ENCODE data around the gene TRPV2. TPM values are rescaled to one million over a fixed set of nuclear protein-coding genes. Genes with fewer than 3 reads are reported as not detected.

TRPV2 gene
- total RNA-seq, 1 donor from 2014 or later = 6.7 TPM

DNA sequence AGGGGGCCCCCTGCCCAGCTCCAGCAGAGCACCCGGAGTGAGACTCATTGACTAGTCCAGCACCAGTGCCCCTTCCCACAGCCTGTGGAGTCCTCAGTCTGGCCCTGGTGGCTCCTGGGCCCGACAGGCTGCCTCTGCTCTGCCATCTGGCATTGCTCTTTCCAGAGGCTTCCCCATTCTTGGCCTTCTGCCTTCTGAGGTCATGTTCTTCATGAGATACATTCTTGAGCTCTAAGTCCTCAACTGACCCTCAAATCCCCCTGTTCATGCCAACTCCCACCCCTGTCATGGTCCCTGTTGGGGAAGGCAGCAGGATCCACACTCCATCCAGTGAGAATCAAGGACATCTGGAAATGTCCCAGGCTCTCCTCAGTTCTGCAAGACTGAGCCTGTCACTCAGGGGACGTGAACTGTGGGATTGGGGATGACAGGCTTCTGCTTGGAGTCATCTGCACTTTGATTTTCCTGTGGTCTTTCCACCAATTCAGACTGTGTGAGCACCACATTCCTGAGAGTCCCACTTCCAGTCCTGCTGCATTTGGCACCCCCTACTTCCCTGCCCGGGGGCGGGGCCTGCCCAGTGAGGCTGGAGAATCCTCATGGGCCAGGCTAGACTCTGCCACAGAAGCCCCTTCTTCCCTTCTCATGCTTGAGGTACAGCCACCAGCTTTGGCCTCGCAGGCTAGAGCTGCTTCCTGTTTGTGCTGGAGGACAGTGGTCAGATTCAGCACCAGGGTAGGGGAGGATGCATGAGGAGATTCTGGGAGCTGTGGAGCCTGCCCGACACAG lies 2.7 kb downstream of the TRPV2 start:
- Histone ChIP-seq H3K4me1 (peaks cover 44% of the 10 kb centered on the region), H3K27ac (replicated peaks) (peak overlapping the region; percentile 18), H3K9me3 (replicated peaks) (no peaks in the 10 kb centered on the region), H3K27me3 (ENCODE audit: low read depth) (no peaks in the 10 kb centered on the region), H3K36me3 (peaks cover 33% of the 10 kb centered on the region), H3K4me3 (no peak overlapping the region)
- TF ChIP-seq, protein P1, sequence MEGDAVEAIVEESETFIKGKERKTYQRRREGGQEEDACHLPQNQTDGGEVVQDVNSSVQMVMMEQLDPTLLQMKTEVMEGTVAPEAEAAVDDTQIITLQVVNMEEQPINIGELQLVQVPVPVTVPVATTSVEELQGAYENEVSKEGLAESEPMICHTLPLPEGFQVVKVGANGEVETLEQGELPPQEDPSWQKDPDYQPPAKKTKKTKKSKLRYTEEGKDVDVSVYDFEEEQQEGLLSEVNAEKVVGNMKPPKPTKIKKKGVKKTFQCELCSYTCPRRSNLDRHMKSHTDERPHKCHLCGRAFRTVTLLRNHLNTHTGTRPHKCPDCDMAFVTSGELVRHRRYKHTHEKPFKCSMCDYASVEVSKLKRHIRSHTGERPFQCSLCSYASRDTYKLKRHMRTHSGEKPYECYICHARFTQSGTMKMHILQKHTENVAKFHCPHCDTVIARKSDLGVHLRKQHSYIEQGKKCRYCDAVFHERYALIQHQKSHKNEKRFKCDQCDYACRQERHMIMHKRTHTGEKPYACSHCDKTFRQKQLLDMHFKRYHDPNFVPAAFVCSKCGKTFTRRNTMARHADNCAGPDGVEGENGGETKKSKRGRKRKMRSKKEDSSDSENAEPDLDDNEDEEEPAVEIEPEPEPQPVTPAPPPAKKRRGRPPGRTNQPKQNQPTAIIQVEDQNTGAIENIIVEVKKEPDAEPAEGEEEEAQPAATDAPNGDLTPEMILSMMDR (IDR thresholded peaks at IDR 0.05; ENCODE audit: borderline replicate concordance) = no peak
- DNase-seq = no peak
- intact Hi-C loops (cut with micrococcal nuclease) = no loop called here

GRCh38 chr17:16418685-16419068 lies 3.3 kb downstream of the TRPV2 start:
- Histone ChIP-seq H3K27ac (replicated peaks) (peak overlapping the region; percentile 18), H3K4me3 (no peak overlapping the region), H3K9me3 (replicated peaks) (no peaks in the 10 kb centered on the region), H3K36me3 (peaks cover 39% of the 10 kb centered on the region), H3K27me3 (ENCODE audit: low read depth) (no peaks in the 10 kb centered on the region), H3K4me1 (peaks cover 44% of the 10 kb centered on the region)
- intact Hi-C loops (cut with micrococcal nuclease) = no loop called here
- DNase-seq = no peak
- TF ChIP-seq, protein P1 (IDR thresholded peaks at IDR 0.05; ENCODE audit: borderline replicate concordance) = no peak

GRCh38 chr17:16419074-16419928 lies 3.9 kb downstream of the TRPV2 start:
- H3K4me1 ChIP-seq = peaks cover 44% of the 10 kb centered on the region
- H3K36me3 ChIP-seq = peaks cover 44% of the 10 kb centered on the region
- intact Hi-C loops (cut with micrococcal nuclease) = no loop called here
- H3K9me3 ChIP-seq (replicated peaks) = no peaks in the 10 kb centered on the region
- H3K27ac ChIP-seq (replicated peaks) = peak overlapping the region; percentile 18
- no peaks in the 10 kb centered on the region for H3K27me3 ChIP-seq (ENCODE audit: low read depth)
- no peak for DNase-seq
- TF ChIP-seq, protein P1 (IDR thresholded peaks at IDR 0.05; ENCODE audit: borderline replicate concordance) = no peak
- H3K4me3 ChIP-seq = no peak overlapping the region

GRCh38 chr17:16419929-16420271 lies 4.5 kb downstream of the TRPV2 start:
- Histone ChIP-seq H3K36me3 (peaks cover 44% of the 10 kb centered on the region), H3K4me1 (peaks cover 43% of the 10 kb centered on the region), H3K27ac (replicated peaks) (no peak overlapping the region), H3K4me3 (no peak overlapping the region), H3K9me3 (replicated peaks) (no peaks in the 10 kb centered on the region), H3K27me3 (ENCODE audit: low read depth) (no peaks in the 10 kb centered on the region)
- DNase-seq = no peak
- intact Hi-C loops (cut with micrococcal nuclease) = no loop called here
- TF ChIP-seq, protein P1 (IDR thresholded peaks at IDR 0.05; ENCODE audit: borderline replicate concordance) = no peak

DNA sequence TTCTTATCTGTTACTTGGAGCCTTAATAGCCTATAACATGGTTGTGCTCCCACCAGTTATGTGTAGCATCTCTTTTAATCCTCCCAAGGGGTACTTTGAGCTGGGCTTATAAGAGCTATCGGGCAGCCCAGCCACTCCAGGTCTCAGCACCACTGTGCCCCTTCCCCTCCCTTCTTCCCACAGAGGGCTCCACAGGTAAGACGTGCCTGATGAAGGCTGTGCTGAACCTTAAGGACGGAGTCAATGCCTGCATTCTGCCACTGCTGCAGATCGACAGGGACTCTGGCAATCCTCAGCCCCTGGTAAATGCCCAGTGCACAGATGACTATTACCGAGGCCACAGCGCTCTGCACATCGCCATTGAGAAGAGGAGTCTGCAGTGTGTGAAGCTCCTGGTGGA lies 7.0 kb downstream of the TRPV2 start:
- H3K36me3 ChIP-seq = peaks cover 57% of the 10 kb centered on the region
- H3K27me3 ChIP-seq (ENCODE audit: low read depth) = no peaks in the 10 kb centered on the region
- TF ChIP-seq, protein P1 (IDR thresholded peaks at IDR 0.05; ENCODE audit: borderline replicate concordance) = no peak
- no peak overlapping the region for H3K4me3 ChIP-seq
- no peaks in the 10 kb centered on the region for H3K9me3 ChIP-seq (replicated peaks)
- H3K27ac ChIP-seq (replicated peaks) = no peak overlapping the region
- peaks cover 25% of the 10 kb centered on the region for H3K4me1 ChIP-seq
- no peak for DNase-seq
- intact Hi-C loops (cut with micrococcal nuclease) = no loop called here

Data from left ventricle myocardium inferior (tissue), 1 donor.